HCT116 (cell line): Measurements from ENCODE around the gene TENT5A. TPM values are rescaled to one million over a fixed set of nuclear protein-coding genes. Genes with fewer than 3 reads are reported as not detected.
A peak's percentile ranks its signal among the peaks of the same experiment; 100 is the strongest.

Experiments
- ATAC-seq: fragments of 200-7000 bp; cut with Tn5 transposase; 2 replicates; pipeline ENCODE4 v1.9.1; 2020; ENCODE audit warnings: mild to moderate bottlenecking, moderate library complexity
- BruUV-seq: library from RNA; stranded (reverse); fragments of 400-500 nt; replicated peaks from 2 replicates; lab custom pipeline; 2021; lab: Mats Ljungman, UMichigan
- CTCF ChIA-PET: fragments of 300-600 bp; sonication (Branson Sonifier 250); formaldehyde crosslinking; loops from one replicate; lab custom pipeline; 2021; ENCODE audit warnings: antibody characterized with exemption; lab: Charles Lee
- POLR2A ChIA-PET: fragments of 300-600, 350-600 bp; sonication (Branson Sonifier 250); formaldehyde crosslinking; loops from one replicate; lab custom pipeline; 2021; ENCODE audit warnings: antibody characterized with exemption; lab: Charles Lee
- RAD21 ChIA-PET, 2 experiments: fragments of 300-600 bp; sonication (Branson Sonifier 250); formaldehyde crosslinking; loops; one replicate each; lab custom pipeline; 2023; ENCODE audit warnings: low total read pairs in 2 of 2; ENCODE audit not compliant: uncharacterized antibody in 2 of 2, unreplicated experiment in 2 of 2, low non-redundant PET in 1 of 2; lab: Charles Lee
- DNase-seq: peaks from one replicate; pipeline ENCODE4 v3.0.0-alpha.2; 2010; ENCODE audit warnings: low read depth, low spot score
- H2AFZ ChIP-seq: fragments of 200-600 bp; shearing (Covaris generic), sonication (generic); 2 replicates; pipeline ENCODE4 v1.6.1; 2017; ENCODE audit warnings: low read depth, mixed run types, mixed read lengths, antibody characterized with exemption, low read length; ENCODE audit not compliant: poor library complexity, severe bottlenecking
- H3K27ac ChIP-seq: 2 replicates; pipeline ENCODE4 v1.5.1; 2012; ENCODE audit warnings: low read depth, low read length
- H3K27me3 ChIP-seq: fragments of 200-600 bp; sonication (generic); 2 replicates; pipeline ENCODE4 v1.6.1; 2016; ENCODE audit warnings: mixed run types, low read length, mixed read lengths; ENCODE audit not compliant: insufficient read depth
- H3K36me3 ChIP-seq, 2 experiments: fragments of 200-500 bp in 1 of 2; fragments of 200-600 bp in 1 of 2; sonication (Bioruptor generic) in 1 of 2; sonication (generic) in 1 of 2; 2 replicates each; pipeline versions ENCODE4 v1.5.1 to v1.6.1; 2014 to 2016; ENCODE audit warnings: low read length in 2 of 2, inconsistent platforms in 1 of 2, mixed read lengths in 1 of 2, mixed run types in 1 of 2; ENCODE audit not compliant: insufficient read depth in 2 of 2, control insufficient read depth in 1 of 2
- H3K4me1 ChIP-seq, 2 experiments: fragments of 200-600 bp in 1 of 2; sonication (generic) in 1 of 2; 2 replicates each; pipeline versions ENCODE4 v1.5.1 to v1.6.1; 2012 to 2017; ENCODE audit warnings: low read length in 2 of 2, inconsistent platforms in 1 of 2, mild to moderate bottlenecking in 1 of 2, mixed read lengths in 1 of 2, mixed run types in 1 of 2, moderate library complexity in 1 of 2; ENCODE audit not compliant: insufficient read depth in 2 of 2, control insufficient read depth in 1 of 2
- H3K4me2 ChIP-seq: fragments of 200-600 bp; sonication (generic); 2 replicates; pipeline ENCODE4 v1.6.1; 2017; ENCODE audit warnings: mixed run types, low read length, mixed read lengths
- H3K4me3 ChIP-seq, 2 experiments: fragments of 200-600 bp in 1 of 2; sonication (generic) in 1 of 2; replicated peaks in 1 of 2; 2 replicates each; pipeline ENCODE4 v1.5.1; 2011 to 2016; ENCODE audit warnings: low read length in 2 of 2, control low read depth in 1 of 2, low read depth in 1 of 2, mild to moderate bottlenecking in 1 of 2, mixed read lengths in 1 of 2, mixed run types in 1 of 2
- H3K79me2 ChIP-seq: fragments of 200-600 bp; sonication (generic); 2 replicates; pipeline ENCODE4 v1.6.1; 2017; ENCODE audit warnings: mild to moderate bottlenecking, mixed run types, low read length, moderate library complexity, mixed read lengths; ENCODE audit not compliant: insufficient read depth
- H3K9ac ChIP-seq: fragments of 200-600 bp; sonication (generic); 2 replicates; pipeline ENCODE4 v1.6.1; 2016; ENCODE audit warnings: low read length, mixed read lengths
- H3K9me2 ChIP-seq: fragments of 200-600 bp; sonication (generic), shearing (Covaris generic); 2 replicates; pipeline ENCODE4 v1.6.1; 2017; ENCODE audit warnings: mixed run types, mild to moderate bottlenecking, moderate library complexity; ENCODE audit not compliant: insufficient read depth
- H3K9me3 ChIP-seq, 2 experiments: fragments of 200-500 bp in 1 of 2; fragments of 200-600 bp in 1 of 2; sonication (Bioruptor generic) in 1 of 2; sonication (generic) in 1 of 2; 2 replicates each; pipeline ENCODE4 v1.6.1; 2014 to 2017; ENCODE audit warnings: low read length in 2 of 2, mixed read lengths in 2 of 2, inconsistent platforms in 1 of 2, low read depth in 1 of 2, mild to moderate bottlenecking in 1 of 2, mixed run types in 1 of 2, moderate library complexity in 1 of 2; ENCODE audit not compliant: control insufficient read depth in 1 of 2, insufficient read depth in 1 of 2
- H4K20me1 ChIP-seq: fragments of 200-600 bp; sonication (generic), shearing (Covaris generic); 2 replicates; pipeline ENCODE4 v1.6.1; 2017; ENCODE audit warnings: mixed run types, mild to moderate bottlenecking, moderate library complexity; ENCODE audit not compliant: insufficient read depth
- CEBPB ChIP-seq: IDR thresholded peaks from 2 replicates; pipeline ENCODE4 v1.6.1; 2012; ENCODE audit warnings: low read depth
- EZH2phosphoT487 ChIP-seq: fragments of 200-600 bp; IDR thresholded peaks from 2 replicates; pipeline ENCODE4 v1.6.1; 2018; ENCODE audit warnings: antibody characterized with exemption, borderline replicate concordance
- JUND ChIP-seq: IDR thresholded peaks from 2 replicates; pipeline ENCODE4 v1.6.1; 2012
- POLR2A ChIP-seq: IDR thresholded peaks from 2 replicates; pipeline ENCODE4 v1.7.0; 2011; ENCODE audit warnings: borderline replicate concordance; ENCODE audit not compliant: insufficient read depth, insufficient read length; ENCODE audit errors: extremely low read depth
- POLR2AphosphoS5 ChIP-seq: IDR thresholded peaks from 2 replicates; pipeline ENCODE4 v1.6.1; 2011; ENCODE audit warnings: mild to moderate bottlenecking, low read depth, low read length, moderate library complexity
- SRF ChIP-seq: IDR thresholded peaks from 2 replicates; pipeline ENCODE4 v1.6.1; 2012; ENCODE audit warnings: low read depth
- YY1 ChIP-seq: IDR thresholded peaks from 2 replicates; pipeline ENCODE4 v1.6.1; 2011; ENCODE audit warnings: low read length, low read depth, moderate library complexity, mild to moderate bottlenecking; ENCODE audit not compliant: insufficient replicate concordance; ENCODE audit errors: extremely low read depth
- intact Hi-C: fragments of 100-400 bp; cut with micrococcal nuclease; formaldehyde crosslinking; loops from 2 replicates; pipeline ENCODE4 v1.10.0; 2022
- total RNA-seq: library from RNA; stranded (reverse); gene quantifications from one replicate; pipeline ENCODE4 v1.2.1, GENCODE V29; 2021; ENCODE audit not compliant: unreplicated experiment
- TF ChIP-seq, protein P1 (sequence below): IDR thresholded peaks from 2 replicates; pipeline ENCODE4 v1.6.1; 2012; ENCODE audit warnings: low read depth
- TF ChIP-seq, protein P2 (sequence below): IDR thresholded peaks from 2 replicates; pipeline ENCODE4 v1.6.1; 2012

TENT5A gene
- total RNA-seq, 1 experiment from 2014 or later: 11.2 TPM

DNA sequence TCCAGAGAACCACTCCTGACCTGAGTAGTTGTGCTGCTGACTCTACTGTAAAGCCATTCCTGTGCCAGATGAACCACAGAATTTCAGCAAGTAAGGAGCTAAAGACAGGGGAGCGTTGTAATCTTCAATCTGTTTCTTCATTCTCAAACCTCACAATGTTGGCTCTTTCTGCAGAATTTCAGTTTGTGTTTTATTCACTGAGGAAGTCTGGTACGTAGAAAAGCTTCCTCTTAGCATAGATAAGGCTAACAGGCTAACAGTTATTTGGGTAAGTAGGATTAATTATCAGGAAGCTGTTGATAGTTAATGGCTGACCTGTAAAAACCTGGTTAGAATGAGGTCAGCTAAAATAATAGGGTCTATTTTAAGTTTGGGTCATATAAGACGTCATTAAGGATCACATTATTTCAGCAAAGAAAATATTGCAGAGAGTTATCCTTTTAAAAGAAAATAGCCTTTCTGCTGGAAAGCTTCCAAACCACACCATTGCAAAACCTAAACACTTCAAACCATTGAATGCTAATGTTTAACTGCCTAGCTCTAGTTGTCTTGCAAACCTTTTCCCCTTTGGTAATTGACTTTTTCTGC lies 14.1 kb upstream of the TENT5A start:
- no peaks in the 10 kb centered on the region for H3K9me3 ChIP-seq
- RAD21 ChIA-PET: no interaction called here
- TF ChIP-seq CEBPB: peak; percentile 41; the same call in 1 of the 2 replicates
- TF ChIP-seq, protein P1, sequence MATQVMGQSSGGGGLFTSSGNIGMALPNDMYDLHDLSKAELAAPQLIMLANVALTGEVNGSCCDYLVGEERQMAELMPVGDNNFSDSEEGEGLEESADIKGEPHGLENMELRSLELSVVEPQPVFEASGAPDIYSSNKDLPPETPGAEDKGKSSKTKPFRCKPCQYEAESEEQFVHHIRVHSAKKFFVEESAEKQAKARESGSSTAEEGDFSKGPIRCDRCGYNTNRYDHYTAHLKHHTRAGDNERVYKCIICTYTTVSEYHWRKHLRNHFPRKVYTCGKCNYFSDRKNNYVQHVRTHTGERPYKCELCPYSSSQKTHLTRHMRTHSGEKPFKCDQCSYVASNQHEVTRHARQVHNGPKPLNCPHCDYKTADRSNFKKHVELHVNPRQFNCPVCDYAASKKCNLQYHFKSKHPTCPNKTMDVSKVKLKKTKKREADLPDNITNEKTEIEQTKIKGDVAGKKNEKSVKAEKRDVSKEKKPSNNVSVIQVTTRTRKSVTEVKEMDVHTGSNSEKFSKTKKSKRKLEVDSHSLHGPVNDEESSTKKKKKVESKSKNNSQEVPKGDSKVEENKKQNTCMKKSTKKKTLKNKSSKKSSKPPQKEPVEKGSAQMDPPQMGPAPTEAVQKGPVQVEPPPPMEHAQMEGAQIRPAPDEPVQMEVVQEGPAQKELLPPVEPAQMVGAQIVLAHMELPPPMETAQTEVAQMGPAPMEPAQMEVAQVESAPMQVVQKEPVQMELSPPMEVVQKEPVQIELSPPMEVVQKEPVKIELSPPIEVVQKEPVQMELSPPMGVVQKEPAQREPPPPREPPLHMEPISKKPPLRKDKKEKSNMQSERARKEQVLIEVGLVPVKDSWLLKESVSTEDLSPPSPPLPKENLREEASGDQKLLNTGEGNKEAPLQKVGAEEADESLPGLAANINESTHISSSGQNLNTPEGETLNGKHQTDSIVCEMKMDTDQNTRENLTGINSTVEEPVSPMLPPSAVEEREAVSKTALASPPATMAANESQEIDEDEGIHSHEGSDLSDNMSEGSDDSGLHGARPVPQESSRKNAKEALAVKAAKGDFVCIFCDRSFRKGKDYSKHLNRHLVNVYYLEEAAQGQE: no peak
- no peak overlapping the region for H3K9ac ChIP-seq
- no peaks in the 10 kb centered on the region for H3K9me2 ChIP-seq
- H3K27me3 ChIP-seq: no peaks in the 10 kb centered on the region
- H4K20me1 ChIP-seq: no peaks in the 10 kb centered on the region
- H2AFZ ChIP-seq: no peak overlapping the region
- no peaks in the 10 kb centered on the region for H3K79me2 ChIP-seq
- no peak overlapping the region for H3K4me2 ChIP-seq
- DNase-seq: no peak
- no peaks in the 10 kb centered on the region; a peak in 1 of 4 replicates for H3K4me1 ChIP-seq
- CTCF ChIA-PET: no interaction called here
- intact Hi-C loops: no loop called here
- H3K36me3 ChIP-seq: no peaks in the 10 kb centered on the region
- no peak overlapping the region for H3K27ac ChIP-seq
- BruUV-seq: no TSS peak
- POLR2A ChIA-PET: interaction anchor here (1.5 kb wide), 1 partner anchor 13 kb away, joined by 3 read pairs; no protein-coding TSS in a partner anchor
- ATAC-seq: no peak
- H3K4me3 ChIP-seq: no peak overlapping the region

DNA sequence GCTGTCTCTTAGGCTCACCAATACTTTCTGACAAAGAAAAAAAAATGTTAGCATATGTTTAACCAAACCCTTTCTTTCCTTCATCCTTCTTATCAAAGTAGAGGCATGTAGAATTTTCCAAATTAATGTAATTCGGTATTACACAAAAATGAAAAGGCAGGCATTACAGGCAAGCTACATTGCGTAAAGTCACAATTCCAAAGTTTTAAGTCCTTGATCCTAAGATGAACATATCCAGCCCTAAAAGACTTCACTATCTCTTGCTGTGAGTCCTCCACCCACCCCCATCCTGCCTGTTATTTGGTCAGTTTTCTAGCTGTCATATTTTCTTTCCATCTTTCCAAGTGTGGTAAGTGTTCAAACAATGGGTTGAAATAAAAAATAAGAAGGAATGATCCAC lies 12.1 kb upstream of the TENT5A start:
- H3K4me1 ChIP-seq: peaks cover 0 to 6% of the 10 kb centered on the region in 2 experiments; a peak in 2 of 4 replicates
- no peak overlapping the region for H3K9ac ChIP-seq
- intact Hi-C loops: no loop called here
- no peak overlapping the region for H3K27ac ChIP-seq
- DNase-seq (no peak), ATAC-seq (no peak)
- H3K79me2 ChIP-seq: no peaks in the 10 kb centered on the region
- H3K4me2 ChIP-seq: no peak overlapping the region
- H4K20me1 ChIP-seq: no peaks in the 10 kb centered on the region
- H2AFZ ChIP-seq: no peak overlapping the region
- no TSS peak for BruUV-seq
- no peaks in the 10 kb centered on the region for H3K27me3 ChIP-seq
- H3K4me3 ChIP-seq: no peak overlapping the region
- RAD21 ChIA-PET: no interaction called here
- H3K9me3 ChIP-seq: no peaks in the 10 kb centered on the region
- TF ChIP-seq YY1: no peak
- TF ChIP-seq EZH2phosphoT487: no peak
- TF ChIP-seq, protein P2, sequence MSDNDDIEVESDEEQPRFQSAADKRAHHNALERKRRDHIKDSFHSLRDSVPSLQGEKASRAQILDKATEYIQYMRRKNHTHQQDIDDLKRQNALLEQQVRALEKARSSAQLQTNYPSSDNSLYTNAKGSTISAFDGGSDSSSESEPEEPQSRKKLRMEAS: no peak
- TF ChIP-seq POLR2AphosphoS5: no peak
- no peak for TF ChIP-seq SRF
- TF ChIP-seq JUND: no peak
- TF ChIP-seq POLR2A: no peak
- no peaks in the 10 kb centered on the region for H3K36me3 ChIP-seq
- no peaks in the 10 kb centered on the region for H3K9me2 ChIP-seq
- POLR2A ChIA-PET: no interaction called here
- CTCF ChIA-PET: no interaction called here
